WTC11 (cell line): ENCODE data around the gene ERC1. TPM values are rescaled to one million over a fixed set of nuclear protein-coding genes. Genes with fewer than 3 reads are reported as not detected.

ENCODE experiments used
- ATAC-seq: fragments of 200-7000 bp; cut with Tn5 transposase; 2 replicates; pipeline ENCODE4 v1.10.0; 2021; ENCODE audit warnings: mild to moderate bottlenecking, moderate library complexity
- CTCF ChIA-PET: fragments of 300-600 bp; sonication (Branson Sonifier 250); formaldehyde crosslinking; loops from one replicate; lab custom pipeline; 2021; ENCODE audit warnings: antibody characterized with exemption; lab: Charles Lee
- POLR2A ChIA-PET: fragments of 350-600 bp; sonication (Branson Sonifier 250); formaldehyde crosslinking; loops from one replicate; lab custom pipeline; 2021; ENCODE audit warnings: antibody characterized with exemption; lab: Charles Lee
- DNase-seq: peaks from one replicate; pipeline ENCODE4 v3.0.0; 2021; ENCODE audit warnings: low spot score
- H3K27ac Mint-ChIP-seq: 2 replicates; pipeline ENCODE4 v1.8.0; 2021; ENCODE audit warnings: mixed read lengths
- H3K27me3 Mint-ChIP-seq: 2 replicates; pipeline ENCODE4 v1.8.0; 2021; ENCODE audit warnings: low read depth, mild to moderate bottlenecking, moderate library complexity, mixed read lengths
- H3K36me3 Mint-ChIP-seq: 2 replicates; pipeline ENCODE4 v1.8.0; 2021; ENCODE audit warnings: mixed read lengths
- H3K4me1 Mint-ChIP-seq: 2 replicates; pipeline ENCODE4 v1.8.0; 2022; ENCODE audit warnings: mixed read lengths
- H3K4me3 Mint-ChIP-seq: 2 replicates; pipeline ENCODE4 v1.8.0; 2021; ENCODE audit warnings: mild to moderate bottlenecking, moderate library complexity, mixed read lengths
- H3K9me3 Mint-ChIP-seq: 2 replicates; pipeline ENCODE4 v1.8.0; 2021; ENCODE audit warnings: mixed read lengths
- CREB1 ChIP-seq: sonication (generic); formaldehyde crosslinking; IDR thresholded peaks from 2 replicates; pipeline ENCODE4 v1.8.0; 2023; ENCODE audit warnings: mild to moderate bottlenecking, missing genetic modification reagents
- ERG ChIP-seq: fragments of 250-450 bp; sonication (Bioruptor Pico); IDR thresholded peaks from 2 replicates; pipeline ENCODE4 v1.8.0; 2021; ENCODE audit warnings: mild to moderate bottlenecking
- GRHL2 ChIP-seq: fragments of 250-450 bp; sonication (Bioruptor Pico); IDR thresholded peaks from 2 replicates; pipeline ENCODE4 v1.8.0; 2022; ENCODE audit warnings: mild to moderate bottlenecking, moderate library complexity; ENCODE audit not compliant: insufficient replicate concordance, severe bottlenecking
- HMGA2 ChIP-seq: fragments of 250-450 bp; sonication (Bioruptor Pico); IDR thresholded peaks from 2 replicates; pipeline ENCODE4 v1.4.0; 2021; ENCODE audit warnings: mild to moderate bottlenecking, moderate library complexity
- JAZF1 ChIP-seq: fragments of 250-450 bp; sonication (Bioruptor Pico); IDR thresholded peaks from 2 replicates; pipeline ENCODE4 v1.9.0; 2021; ENCODE audit warnings: moderate library complexity, mild to moderate bottlenecking, inconsistent platforms
- JUN ChIP-seq: sonication (generic); formaldehyde crosslinking; IDR thresholded peaks from 2 replicates; pipeline ENCODE4 v1.8.0; 2023; ENCODE audit warnings: mild to moderate bottlenecking, missing genetic modification reagents
- NR2C2 ChIP-seq: sonication (generic); formaldehyde crosslinking; IDR thresholded peaks from 2 replicates; pipeline ENCODE4 v1.8.0; 2022; ENCODE audit warnings: mild to moderate bottlenecking, missing genetic modification reagents
- PRDM15 ChIP-seq: sonication (generic); formaldehyde crosslinking; IDR thresholded peaks from 2 replicates; pipeline ENCODE4 v1.8.0; 2022; ENCODE audit warnings: missing genetic modification reagents
- PRRX2 ChIP-seq: fragments of 250-450 bp; sonication (Bioruptor Pico); IDR thresholded peaks from 2 replicates; pipeline ENCODE4 v1.8.0; 2021; ENCODE audit warnings: mild to moderate bottlenecking
- ZNF138 ChIP-seq: sonication (generic); formaldehyde crosslinking; conservative IDR thresholded peaks from 2 replicates; pipeline ENCODE4 v1.8.1; 2022; ENCODE audit warnings: mild to moderate bottlenecking, moderate library complexity, missing genetic modification reagents
- ZNF219 ChIP-seq: sonication (generic); formaldehyde crosslinking; IDR thresholded peaks from 2 replicates; pipeline ENCODE4 v1.8.0; 2023; ENCODE audit warnings: missing genetic modification reagents, mild to moderate bottlenecking, borderline replicate concordance
- ZNF232 ChIP-seq: sonication (generic); formaldehyde crosslinking; IDR thresholded peaks from 2 replicates; pipeline ENCODE4 v1.8.0; 2022; ENCODE audit warnings: mild to moderate bottlenecking, missing genetic modification reagents
- ZNF263 ChIP-seq: sonication (generic); formaldehyde crosslinking; IDR thresholded peaks from 2 replicates; pipeline ENCODE4 v1.8.1; 2022; ENCODE audit warnings: low read depth, mild to moderate bottlenecking, moderate library complexity, missing genetic modification reagents
- ZNF281 ChIP-seq: sonication (generic); formaldehyde crosslinking; IDR thresholded peaks from 2 replicates; pipeline ENCODE4 v1.8.0; 2023; ENCODE audit warnings: mild to moderate bottlenecking, missing genetic modification reagents
- ZNF396 ChIP-seq: fragments of 250-450 bp; sonication (Bioruptor Pico); IDR thresholded peaks from 2 replicates; pipeline ENCODE4 v1.8.0; 2021; ENCODE audit warnings: mild to moderate bottlenecking, moderate library complexity, borderline replicate concordance
- ZSCAN18 ChIP-seq: fragments of 250-450 bp; sonication (Bioruptor Pico); IDR thresholded peaks from 2 replicates; pipeline ENCODE4 v2.1.2; 2022; ENCODE audit warnings: mild to moderate bottlenecking, moderate library complexity
- total RNA-seq: library from RNA; stranded (reverse); gene quantifications from 3 replicates; pipeline ENCODE4 v1.2.3, GENCODE V29; 2021
- TF ChIP-seq, protein P1 (sequence below): sonication (generic); formaldehyde crosslinking; IDR thresholded peaks from 2 replicates; pipeline ENCODE4 v1.8.1; 2023; ENCODE audit warnings: mild to moderate bottlenecking, missing genetic modification reagents, moderate library complexity

ERC1 gene
- total RNA-seq, 1 experiment from 2014 or later: 47.5 TPM

- TF ChIP-seq JAZF1 (CRISPR knock-in tag) (no peak), ZNF281 (no peak)
Observed at GRCh38 chr12:1307796-1308195, 316.8 kb downstream of the ERC1 start (continued).

GRCh38 chr12:1309613-1310012 is 318.6 kb downstream of the ERC1 start:
- ChIA-PET POLR2A (no interaction called here), CTCF (interaction anchor here (0.6 kb wide), 1 partner anchor 245 kb away, joined by 4 read pairs; no protein-coding TSS in a partner anchor)
- TF ChIP-seq ZNF232 (CRISPR knock-in tag): no peak
- no peak for TF ChIP-seq ZNF396 (CRISPR knock-in tag)
- TF ChIP-seq HMGA2 (CRISPR knock-in tag): no peak
- TF ChIP-seq PRDM15 (CRISPR knock-in tag): no peak
- TF ChIP-seq ZSCAN18: no peak
- TF ChIP-seq ZNF138: no peak
- no peak for TF ChIP-seq JUN (CRISPR knock-in tag)
- TF ChIP-seq ZNF263: no peak
- TF ChIP-seq, protein P1, sequence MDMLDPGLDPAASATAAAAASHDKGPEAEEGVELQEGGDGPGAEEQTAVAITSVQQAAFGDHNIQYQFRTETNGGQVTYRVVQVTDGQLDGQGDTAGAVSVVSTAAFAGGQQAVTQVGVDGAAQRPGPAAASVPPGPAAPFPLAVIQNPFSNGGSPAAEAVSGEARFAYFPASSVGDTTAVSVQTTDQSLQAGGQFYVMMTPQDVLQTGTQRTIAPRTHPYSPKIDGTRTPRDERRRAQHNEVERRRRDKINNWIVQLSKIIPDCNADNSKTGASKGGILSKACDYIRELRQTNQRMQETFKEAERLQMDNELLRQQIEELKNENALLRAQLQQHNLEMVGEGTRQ (CRISPR knock-in tag): no peak
- TF ChIP-seq NR2C2 (CRISPR knock-in tag): no peak
- TF ChIP-seq ZNF219 (CRISPR knock-in tag): no peak
- no peak for TF ChIP-seq CREB1 (CRISPR knock-in tag)
- no peak for TF ChIP-seq GRHL2 (CRISPR knock-in tag)
- TF ChIP-seq ERG: no peak
- TF ChIP-seq PRRX2: no peak
- Mint-ChIP-seq H3K27ac (no peak overlapping the region), H3K36me3 (peaks cover 14% of the 10 kb centered on the region), H3K27me3 (no peaks in the 10 kb centered on the region), H3K9me3 (peaks cover under 1% of the 10 kb centered on the region), H3K4me1 (peaks cover 2% of the 10 kb centered on the region; the same call in 1 of the 2 replicates), H3K4me3 (no peak overlapping the region)
- ATAC-seq (no peak), DNase-seq (no peak)
